SKM-1 (cell line): ENCODE measurements around the gene TLR5.
"Not testable (repeated sequence)": the region's sequence is repeated elsewhere in the genome, so short reads cannot be mapped to it uniquely, and the experiment has no call there.

Experiments
- DNase-seq: peaks from one replicate; lab custom pipeline; 2025; ENCODE audit not compliant: unreplicated experiment; lab: John Stamatoyannopoulos, UW

Gene TLR5, protein sequence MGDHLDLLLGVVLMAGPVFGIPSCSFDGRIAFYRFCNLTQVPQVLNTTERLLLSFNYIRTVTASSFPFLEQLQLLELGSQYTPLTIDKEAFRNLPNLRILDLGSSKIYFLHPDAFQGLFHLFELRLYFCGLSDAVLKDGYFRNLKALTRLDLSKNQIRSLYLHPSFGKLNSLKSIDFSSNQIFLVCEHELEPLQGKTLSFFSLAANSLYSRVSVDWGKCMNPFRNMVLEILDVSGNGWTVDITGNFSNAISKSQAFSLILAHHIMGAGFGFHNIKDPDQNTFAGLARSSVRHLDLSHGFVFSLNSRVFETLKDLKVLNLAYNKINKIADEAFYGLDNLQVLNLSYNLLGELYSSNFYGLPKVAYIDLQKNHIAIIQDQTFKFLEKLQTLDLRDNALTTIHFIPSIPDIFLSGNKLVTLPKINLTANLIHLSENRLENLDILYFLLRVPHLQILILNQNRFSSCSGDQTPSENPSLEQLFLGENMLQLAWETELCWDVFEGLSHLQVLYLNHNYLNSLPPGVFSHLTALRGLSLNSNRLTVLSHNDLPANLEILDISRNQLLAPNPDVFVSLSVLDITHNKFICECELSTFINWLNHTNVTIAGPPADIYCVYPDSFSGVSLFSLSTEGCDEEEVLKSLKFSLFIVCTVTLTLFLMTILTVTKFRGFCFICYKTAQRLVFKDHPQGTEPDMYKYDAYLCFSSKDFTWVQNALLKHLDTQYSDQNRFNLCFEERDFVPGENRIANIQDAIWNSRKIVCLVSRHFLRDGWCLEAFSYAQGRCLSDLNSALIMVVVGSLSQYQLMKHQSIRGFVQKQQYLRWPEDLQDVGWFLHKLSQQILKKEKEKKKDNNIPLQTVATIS

DNA sequence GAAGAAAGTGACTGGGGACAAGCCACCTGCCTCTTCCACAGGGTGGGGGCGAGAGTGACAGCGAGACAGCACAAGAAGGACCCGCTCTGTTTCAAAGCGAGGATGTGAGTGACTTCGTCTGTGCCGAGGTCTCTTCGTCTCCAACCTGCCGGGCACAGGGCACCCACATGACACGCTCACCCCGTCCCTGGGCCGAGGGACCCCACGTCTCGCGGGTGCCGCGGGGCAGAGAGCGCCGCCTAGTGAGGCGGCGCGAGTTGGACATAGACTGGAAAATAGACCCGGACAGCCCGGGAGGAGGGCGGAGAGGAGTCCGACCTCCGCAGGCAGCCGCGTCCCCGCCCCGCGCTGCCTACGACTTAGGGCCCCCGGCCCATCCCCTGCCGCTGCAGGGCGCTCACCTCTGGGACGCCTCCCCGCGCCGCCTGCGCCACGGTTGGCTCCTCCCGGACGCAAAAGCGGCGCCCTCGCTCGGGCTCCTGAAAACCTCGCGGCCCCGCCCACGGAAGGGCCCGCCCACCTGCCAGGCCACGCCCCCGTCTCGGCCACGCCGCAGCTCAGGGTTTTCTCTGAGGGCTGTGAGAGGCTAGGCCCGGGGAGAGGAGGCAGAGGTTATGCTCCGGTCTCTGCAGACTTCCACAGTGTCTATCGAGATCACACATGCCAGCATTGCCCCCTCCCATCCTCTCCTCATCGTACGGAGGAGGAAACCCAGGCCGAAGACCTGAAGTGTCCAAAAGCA is at the start of gene TLR5:
Gene TLR5 (minus strand): TSS at position 454 of the 742 bp plus-strand sequence. CDS start 30,217 bp downstream, outside the sequence.
- DNase-seq = peak; percentile 80

DNA sequence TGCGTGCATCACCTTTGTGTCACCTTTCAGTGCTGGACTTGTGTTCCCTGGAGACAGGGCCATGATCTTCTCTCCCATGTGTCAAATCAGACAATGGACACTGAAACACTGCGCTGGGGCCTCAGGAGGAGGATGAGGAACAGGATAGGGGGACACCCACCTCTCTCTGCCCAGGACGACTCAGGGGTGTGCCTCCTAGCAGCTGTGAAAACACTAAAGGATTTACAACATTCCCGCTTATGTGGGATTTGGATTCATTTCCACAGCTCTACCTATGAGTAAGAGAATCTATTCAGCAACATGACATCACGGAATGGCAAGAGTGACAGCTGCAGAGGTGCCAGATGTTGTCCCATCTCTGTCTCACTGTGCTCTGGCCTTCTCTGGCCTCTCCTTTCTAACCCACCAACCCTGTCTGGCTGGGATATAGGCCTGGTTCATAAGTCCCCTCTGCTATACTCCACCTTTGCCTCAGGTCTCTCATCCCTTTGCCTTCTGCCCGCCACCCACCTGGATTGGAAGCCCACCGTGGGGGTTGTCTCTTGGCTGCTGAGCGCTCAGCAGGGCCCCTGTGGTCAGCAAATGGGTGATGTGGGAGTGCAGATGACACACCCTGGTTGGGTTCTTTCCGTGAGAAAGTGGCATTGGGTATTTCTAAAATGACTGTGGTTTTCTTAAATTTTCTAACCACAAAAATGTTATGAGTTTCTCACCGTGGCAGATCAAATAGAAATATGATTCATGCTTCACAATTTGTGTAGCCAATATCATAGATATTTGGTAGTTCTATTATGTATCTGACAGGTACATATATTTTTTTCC is 47.1 kb upstream of the TLR5 start:
- no peak for DNase-seq

DNA sequence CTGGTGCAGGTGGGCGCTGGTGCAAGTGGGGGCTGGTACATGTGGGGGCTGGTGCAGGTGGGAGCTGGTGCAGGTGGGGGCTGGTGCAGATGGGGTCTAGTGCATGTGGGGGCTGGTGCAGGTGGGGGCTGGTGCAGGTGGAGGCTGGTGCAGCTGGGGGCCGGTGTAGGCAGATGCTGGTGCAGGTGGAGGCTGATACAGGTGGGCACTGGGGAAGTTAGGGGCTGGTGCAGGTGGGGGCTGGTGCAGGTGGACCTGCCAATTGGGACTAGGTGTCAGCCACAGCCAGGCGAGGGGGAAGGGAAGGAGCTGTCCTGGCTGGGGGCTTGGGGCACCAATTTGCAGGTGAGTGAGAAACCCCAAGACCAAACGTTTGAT is 46.5 kb upstream of the TLR5 start:
- no peak for DNase-seq

DNA sequence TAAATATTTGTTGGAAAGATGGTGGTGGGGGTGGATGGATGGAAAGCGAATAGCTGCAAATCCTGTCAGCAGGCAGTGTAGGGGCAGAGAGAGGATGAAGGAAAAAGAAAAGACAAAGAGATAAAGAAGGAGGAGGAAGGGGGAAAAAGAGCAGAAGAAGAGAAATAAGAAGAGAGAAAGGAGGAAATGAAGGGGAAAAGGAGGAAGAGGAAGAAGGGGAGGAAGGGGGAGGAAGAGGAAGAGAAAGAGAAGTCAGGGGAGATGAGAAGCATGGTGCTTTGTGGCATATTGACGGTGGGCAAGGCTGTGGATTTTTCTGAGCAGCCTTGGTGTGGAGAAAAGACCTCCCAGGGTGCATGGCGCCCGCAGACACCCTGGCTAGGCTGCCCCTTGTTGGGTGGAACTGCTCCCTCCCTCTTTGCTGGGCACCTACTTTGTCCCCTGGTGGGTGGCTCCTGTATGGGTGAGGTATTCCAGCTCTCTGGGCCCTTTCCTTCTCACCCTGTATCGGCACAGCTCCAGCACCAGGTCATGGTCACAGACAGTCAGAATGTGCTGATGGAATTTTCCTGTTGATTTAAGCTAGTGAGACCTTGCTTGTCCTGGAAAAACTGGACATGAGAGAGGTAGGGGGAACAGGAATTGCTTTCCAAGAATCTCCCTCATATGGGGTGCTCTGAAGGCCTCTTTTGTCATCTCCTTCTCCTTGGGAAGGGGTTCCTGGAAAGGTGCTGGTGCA is 45.7 kb upstream of the TLR5 start:
- no peak for DNase-seq

DNA sequence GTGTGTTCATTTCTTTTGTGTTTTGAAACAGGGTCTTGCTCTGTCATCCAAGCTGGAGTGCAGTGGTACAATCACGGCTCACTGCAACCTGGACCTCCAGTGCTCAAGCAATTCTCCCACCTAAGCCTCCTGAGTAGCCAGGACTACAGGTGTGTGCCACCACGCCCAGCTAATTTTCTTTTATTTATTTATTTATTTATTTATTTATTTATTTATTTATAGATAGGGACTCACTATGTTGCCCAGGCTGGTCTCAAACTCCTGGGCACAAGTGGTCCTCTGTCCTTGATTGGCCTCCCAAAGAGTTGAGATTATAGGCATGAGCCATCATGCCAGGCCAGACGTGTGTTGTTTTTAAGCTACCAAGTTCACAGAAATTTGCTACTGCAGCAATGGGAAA is 43.8 kb upstream of the TLR5 start:
- no peak for DNase-seq

DNA sequence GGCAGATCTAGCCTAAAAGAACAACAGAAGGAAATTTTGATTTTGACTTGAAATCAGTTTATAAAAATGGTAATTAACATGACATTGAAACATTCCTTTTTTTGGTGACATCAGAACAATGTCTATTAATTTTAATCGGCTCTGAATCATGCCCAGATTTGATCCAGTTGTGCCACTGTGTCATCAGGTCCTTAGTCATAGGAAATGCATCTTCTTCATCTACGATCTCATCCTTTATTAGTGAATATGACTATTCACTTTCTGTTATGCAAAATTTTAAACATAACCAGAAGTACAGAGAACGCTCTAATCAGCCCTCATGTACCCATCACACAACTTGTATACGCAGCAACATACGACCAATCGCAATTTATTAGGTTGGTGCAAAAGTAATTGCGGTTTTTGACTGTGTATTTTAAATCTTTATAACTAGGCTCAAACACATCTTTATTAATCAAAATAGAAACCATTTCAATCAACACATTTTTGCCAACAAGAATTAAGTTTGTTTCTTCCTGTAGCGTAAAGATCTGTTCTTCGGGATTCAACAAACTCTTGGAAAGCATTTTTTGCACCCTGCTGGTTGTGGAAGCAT is 40.3 kb upstream of the TLR5 start:
- DNase-seq = no peak

DNA sequence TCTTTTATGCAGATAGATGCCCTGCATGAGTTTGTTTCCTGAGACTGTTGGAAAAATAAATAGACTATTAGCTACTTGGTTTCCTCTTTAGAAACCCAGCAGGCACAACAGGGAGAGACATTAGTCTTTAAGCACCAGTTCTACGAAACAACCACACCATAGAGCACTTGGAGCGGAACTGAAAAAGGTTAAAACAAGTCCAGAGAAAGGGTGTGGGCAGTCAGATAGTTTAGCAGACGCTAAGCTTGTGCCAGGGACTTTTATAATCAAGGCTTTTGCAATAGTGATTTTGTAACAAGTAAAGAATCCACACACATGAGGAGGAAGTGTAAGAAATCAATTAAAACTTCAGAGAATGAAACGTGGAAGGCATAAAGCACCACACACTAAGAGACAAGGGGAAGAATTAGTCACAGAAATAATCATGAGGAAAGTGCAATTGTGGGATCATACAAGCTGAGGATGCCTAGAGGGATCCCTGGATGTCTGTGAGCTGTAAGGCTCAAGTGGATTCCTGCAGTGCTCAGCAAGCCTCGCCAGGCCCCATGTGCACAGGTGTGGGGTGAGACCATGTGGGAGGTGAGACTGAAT is 37.8 kb upstream of the TLR5 start:
- DNase-seq = peak; percentile 96

DNA sequence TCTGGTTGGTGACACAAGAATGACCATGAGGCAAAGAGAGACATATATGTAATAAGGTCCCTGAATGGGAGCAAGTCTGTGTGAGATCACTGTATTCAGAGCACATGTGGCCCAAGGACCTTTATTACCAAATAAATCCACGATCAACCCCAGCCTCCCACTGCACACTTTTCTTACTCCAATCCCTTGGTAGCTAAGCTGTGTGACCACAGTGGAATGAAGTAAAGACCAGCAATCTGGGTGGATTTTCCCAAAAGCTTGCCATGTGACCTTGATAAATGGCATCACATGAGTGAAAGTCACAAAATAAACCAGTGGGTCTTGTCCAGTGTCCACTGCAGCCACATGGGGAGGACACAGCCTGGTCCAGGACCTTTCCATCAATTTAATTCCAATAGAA is 36.7 kb upstream of the TLR5 start:
- DNase-seq = no peak

DNA sequence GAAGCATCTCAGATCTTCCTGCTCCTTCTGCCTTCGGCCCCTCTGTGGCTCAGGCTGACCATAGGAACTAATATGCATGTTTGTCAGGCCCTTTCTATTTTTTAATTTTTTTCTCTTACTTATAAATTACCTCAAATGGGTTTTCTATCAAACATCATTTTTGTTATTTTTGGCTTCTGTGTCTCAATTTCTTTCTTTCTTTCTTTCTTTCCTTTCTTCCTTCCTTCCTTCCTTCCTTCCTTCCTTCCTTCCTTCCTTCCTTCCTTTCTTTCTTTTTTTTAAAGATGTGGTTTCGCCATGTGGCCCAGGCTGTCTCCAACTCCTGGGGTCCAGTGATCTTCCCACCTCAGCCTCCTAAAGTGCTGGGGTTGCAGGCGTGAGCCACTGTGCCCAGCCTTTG is 36.2 kb upstream of the TLR5 start:
- no peak for DNase-seq

DNA sequence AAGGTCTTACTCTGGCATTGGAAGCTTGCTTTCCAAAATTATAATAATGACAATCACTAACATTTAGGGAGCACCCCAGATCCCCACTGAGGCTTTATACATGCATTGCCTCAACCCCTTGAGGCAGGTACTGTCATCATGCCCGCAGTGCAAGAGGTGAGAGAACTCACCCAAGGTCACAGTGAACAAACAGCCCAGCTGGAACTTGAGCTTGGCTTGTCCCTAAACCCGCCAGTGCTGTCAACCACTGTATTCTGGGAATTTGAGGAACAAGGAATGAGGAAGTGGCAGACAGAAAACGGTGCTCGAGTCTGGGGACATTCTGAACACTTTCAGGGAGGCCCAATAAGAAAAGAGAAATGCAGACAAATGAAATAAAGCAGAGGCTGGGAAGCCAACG is 34.6 kb upstream of the TLR5 start:
- DNase-seq = peak; percentile 90

DNA sequence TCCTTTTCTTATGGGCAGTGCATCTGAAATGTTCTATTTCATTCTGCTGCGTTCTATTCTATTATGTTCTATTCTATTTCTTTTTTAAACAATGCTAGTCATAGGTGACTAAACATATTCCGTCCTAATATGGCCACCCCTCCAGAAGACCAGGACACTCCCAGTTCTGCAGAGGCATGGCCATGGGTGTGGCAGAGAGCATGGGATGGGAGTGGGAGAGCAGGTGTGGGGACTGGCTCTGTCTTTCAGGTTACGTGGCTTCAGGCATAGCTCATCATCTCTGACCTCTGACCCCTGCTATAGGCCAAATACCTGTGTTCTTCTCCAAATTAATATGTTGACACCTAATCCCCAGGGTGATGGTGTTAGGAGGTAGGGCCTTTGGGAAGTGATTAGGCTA is 33.4 kb upstream of the TLR5 start:
- DNase-seq = no peak

DNA sequence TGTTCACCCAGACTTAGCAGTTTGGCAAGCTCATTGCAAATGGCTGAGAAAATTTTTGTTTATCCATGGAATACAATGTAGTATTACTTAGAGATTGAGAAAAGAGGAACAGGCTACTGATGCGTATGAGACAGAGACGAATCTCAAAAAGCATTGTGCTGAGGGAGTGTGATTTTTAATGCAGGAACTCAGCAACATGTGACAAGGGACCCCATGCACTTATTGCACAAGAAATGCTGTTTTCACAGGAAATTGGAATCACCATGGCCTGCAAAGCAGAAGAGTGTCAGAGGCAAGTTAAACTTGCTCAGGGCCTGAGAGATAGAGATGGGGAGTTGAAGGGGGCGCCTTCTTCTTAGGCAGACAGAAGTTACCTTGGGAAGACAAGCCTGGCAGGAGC is 32.6 kb upstream of the TLR5 start:
- peak; percentile 58 for DNase-seq

DNA sequence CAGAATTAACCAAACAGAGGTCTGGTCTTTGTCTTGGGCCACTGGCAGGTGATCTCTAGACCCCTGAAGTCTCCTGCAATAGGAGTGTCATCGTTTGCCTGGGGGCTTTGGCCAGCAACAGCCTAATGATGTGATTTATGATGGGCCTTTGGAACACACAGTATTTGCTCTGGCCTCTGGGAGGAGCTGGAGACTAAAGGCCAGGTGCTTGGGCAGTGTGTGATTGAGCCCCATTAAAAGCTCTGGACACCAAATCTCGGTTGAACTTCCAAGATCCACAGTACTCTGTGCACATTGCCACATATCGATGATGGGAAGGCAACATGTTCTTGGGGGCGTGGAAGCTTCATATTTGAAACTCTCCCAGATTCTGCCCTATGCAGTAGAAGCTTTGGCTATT is 32.0 kb upstream of the TLR5 start:
- no peak for DNase-seq

DNA sequence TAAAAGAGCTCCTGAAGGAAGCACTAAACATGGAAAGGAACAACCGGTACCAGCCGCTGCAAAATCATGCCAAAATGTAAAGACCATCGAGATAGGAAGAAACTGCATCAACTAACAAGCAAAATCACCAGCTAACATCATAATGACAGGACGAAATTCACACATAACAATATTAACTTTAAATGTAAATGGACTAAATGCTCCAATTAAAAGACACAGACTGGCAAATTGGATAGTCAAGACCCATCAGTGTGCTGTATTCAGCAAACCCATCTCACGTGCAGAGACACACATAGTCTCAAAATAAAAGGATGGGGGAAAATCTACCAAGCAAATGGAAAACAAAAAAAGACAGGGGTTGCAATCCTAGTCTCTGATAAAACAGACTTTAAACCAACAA is 26.4 kb upstream of the TLR5 start:
- not testable (repeated sequence) for DNase-seq

DNA sequence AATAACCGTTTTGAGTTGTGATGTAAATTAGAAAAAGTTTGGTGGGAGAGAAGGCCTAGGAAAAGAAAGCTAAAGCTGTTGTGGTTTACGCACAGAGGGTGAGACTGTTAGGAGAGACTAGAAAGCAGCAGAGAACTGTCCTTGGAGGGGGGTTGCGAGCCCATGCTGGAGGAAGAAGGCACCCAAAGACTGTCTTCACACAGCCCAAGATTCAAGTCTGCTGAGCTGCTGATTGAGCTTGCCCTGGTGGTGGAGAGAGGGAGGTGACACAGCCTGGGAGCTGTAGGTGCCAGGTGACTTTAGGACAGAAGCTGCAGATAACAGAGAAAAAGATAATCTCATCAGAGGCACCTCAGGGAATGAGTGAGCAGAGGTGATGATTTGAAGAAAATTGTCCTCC is 18.3 kb upstream of the TLR5 start:
- DNase-seq = no peak

DNA sequence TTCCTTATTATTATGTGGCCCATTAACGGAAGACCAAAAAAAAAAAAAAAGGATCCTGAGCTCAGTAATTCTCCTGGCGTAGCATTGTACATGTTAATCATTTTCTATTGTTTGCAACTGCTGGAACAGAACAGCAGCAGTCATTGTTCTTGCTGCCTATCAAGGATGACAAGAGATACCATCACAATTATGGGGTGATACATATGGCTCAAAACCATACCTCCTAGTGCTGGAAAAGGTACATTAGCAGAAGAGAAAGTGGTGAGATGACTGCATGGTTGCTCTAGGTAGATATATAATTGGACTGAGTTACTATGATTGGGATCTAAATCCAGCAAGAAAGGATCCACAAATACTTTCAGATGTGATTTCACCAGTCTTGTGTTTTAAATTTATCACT is 13.3 kb upstream of the TLR5 start:
- no peak for DNase-seq

DNA sequence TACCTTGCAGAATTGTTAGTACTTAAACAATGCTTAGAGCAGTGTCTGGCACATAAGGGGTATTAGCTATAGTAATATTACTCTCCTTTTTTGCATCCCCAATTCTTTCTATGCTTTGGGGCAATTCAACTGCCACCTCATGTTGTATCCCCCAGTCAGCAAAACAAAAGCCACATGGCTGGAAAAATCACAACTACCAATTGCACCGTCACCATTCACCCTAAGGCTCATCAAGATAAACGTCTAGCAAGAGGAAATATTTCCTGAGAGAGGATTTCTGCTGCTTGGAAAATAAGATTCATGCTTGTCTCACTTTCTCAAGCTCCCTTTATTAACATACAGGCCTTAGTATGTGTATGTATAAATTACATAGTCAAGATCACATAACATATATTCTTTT is 12.1 kb upstream of the TLR5 start:
- DNase-seq = no peak

DNA sequence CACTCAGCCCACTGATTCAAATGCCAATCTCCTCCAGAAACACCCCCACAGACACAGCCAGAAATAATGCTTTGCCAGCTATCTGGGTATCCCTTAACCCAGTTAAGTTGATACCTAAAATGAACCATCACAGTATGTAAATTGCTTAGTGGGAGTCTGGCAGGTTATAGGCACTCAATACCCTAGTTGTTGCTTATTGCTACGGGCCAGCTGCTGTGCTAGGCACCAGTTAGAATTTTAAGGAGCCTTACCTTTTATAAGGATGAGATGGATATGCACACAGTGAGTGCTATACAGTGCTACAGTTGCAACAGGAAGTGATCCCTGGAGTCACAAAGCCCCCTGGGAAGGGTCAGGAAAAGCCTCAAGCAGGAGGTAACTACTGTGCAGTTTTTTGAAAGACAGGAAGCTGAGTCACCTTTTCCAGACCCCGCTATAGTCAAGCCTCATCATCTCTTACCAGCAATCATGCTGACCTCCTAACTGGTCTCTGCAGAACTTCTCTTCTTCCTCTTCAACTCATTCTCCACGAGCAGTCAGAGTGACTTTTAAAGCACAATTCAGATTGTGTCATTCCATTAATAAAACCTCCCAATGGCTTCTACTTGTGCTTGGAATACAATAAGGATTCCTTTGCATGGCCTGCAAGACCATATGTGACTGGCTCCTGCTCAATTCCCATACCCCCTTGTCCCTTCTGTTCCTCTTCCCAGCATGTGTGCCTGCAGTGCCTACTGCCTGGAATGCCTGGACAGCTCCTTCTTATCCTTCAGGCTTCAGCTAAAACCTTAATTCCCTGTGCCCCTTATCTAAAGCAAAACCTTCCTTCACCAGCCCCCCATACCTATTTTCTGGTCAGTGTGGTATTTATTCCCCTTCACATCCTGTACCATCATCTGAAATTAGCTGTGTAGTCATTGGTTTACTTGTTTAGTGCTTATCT is 10.4 kb upstream of the TLR5 start:
- no peak for DNase-seq
